Activated T-cell treated with anti-CD3 and anti-CD28 coated beads for 48 hours (primary cell): ENCODE results near the gene KIF3C.
A peak's percentile ranks its signal among the peaks of the same experiment; 100 is the strongest.
"Not testable (repeated sequence)": the region's sequence is repeated elsewhere in the genome, so short reads cannot be mapped to it uniquely, and the experiment has no call there.

Source experiments
- DNase-seq: peaks from one replicate; pipeline ENCODE4 v3.0.0-alpha.2; 2020; ENCODE audit warnings: low read depth

The KIF3C gene

DNA sequence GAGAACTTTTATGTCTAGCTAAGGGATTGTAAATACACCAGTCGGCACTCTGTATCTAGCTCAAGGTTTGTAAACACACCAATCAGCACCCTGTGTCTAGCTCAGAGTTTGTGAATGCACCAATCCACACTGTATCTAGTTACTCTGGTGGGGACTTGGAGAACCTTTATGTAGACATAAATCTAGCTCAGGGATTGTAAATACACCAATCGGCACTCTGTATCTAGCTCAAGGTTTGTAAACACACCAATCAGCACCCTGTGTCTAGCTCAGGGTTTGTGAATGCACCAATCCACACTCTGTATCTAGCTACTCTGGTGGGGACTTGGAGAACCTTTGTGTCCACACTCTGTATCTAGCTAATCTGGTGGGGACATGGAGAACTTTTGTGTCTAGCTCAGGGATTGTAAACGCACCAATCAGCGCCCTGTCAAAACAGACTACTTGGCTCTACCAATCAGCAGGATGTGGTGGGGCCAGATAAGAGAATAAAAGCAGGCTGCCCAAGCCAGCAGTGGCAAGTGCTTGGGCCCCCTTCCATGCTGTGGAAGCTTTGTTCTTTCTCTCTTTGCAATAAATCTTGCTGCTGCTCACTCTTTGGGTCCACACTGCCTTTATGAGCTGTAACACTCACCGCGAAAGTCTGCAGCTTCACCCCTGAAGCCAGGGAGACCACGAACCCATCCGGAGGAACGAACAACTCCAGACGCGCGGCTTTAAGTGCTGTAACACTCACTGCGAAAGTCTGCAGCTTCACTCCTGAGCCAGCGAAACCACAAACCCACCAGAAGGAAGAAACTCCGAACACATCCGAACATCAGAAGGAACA, 66.1 kb downstream of the KIF3C start:
- DNase-seq: peak; percentile 15

DNA sequence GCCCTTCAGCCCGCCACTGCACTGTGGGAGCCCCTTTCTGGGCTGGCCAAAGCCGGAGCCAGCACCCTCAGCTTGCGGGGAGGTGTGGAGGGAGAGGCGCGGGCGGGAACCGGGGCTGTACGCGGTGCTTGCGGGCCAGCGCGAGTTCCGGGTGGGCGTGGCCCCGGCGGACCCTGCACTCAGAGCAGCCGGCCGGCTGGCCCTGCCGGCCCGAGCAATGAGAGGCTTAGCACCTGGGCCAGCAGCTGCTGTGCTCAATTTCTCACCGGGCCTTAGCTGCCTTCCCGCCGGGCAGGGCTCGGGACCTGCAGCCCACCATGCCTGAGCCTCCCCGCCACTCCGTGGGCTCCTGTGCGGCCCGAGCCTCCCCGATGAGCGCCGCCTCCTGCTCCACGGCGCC, 66.9 kb downstream of the KIF3C start:
- DNase-seq: not testable (repeated sequence)

DNA sequence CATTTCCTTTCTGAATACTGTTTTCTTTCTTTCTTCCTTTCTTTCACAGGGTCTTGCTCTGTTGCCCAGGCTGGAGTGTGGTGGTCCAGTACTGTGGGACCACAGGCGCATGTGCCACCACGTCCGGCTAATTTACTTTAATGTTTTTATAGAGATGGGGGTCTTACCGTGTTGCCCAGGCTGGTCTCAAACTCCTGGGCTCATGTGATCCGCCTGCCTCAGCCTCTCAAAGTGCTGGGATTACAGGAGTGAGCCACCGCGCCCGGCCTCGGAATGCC, 68.7 kb downstream of the KIF3C start:
- DNase-seq: not testable (repeated sequence)

DNA sequence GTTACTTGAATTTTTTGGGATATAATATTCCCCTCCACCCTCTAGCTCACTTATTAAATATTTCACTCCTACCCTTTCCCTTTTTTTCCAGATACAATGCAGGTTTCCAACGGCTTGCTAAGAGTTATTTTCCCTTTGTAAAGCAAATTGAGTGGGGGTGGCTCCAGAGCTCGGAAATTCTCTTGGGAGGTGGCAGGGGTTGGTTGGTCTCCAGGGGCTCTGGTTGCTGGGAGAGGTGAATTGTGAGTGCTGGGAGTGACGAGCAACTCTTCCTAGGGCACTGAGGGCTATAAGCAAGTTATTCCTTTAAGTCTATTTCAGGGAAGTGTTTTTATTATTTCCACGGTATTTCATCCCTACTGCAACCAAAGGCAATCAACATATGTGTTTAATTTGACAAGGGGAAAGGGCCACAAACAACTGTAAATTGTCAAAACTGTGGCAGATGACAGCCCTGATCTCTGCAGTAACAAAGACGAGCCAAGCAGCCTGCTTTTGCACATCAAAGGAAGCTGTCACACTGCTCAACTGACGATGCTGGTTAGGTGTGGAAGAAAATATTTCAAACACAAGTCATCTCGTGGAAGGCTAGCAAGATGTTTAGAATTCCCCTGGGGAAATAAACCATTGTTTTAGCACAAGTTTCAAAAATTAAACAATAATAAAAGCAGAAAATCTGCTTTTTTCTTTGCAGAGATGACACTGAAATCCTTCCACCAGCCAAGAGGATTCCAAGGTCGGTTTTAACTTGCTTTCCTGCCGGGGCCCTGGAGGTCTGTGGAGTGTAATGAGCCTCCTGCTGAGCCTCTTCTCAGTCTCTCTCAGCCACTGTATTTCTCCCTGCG, 69.2 kb downstream of the KIF3C start:
- DNase-seq: no peak

DNA sequence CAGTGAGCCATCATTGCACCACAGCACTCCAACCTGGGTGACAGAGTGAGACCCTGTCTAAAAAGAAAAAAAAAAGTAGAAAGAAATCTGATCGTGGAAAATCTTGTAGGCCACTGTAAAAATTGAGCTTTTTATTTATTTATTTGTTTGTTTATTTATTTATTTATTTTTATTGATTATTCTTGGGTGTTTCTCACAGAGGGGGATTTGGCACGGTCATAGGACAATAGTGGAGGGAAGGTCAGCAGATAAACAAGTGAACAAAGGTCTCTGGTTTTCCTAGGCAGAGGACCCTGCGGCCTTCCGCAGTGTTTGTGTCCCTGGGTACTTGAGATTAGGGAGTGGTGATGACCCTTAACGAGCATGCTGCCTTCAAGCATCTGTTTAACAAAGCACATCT, 72.7 kb downstream of the KIF3C start:
- DNase-seq: not testable (repeated sequence)

DNA sequence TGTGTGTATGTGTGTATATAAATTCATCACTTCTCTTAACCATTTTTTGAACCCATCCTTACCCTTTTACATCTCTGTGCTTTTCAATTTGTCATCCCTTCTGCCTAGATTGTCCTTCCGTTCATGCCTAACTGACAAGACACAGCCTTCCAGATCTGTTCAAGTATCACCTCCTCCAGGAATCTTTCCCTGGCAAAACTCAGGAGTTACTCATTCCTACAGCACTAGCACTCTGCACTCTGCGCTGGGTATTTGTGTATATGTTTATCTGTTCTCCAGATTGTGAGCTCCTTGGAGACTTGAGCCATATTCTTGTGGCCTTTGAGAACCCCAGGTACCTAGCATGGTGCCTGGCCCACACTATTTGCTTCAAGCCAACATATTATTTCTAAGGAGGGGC, 77.2 kb downstream of the KIF3C start:
- no peak for DNase-seq

DNA sequence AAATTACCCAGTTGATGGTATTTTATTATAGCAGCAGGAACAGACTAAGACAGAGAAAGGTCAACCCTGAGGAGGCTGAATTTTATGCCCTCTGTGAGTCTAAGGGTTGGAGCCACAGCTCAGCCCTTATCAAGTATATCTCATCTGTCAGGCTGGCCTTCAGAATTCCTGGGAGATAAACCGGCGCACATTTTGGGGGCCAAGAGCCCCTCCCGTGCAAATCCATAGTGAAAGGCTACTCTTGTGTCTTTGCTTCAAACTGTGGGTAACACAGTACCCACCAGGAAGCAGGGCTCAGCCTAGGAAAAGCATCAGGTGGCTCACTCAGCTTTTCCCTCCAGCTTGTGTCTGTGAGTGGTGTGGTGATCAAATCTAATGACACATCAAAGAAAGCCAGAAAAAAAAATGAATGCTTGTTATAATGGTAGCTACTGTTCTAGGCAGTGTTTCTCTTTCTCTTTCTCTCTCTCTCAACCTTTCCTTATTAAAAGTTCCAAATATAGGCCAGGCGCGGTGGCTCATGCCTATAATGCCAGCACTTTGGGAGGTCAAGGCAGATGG, 79.0 kb downstream of the KIF3C start:
- no peak for DNase-seq

DNA sequence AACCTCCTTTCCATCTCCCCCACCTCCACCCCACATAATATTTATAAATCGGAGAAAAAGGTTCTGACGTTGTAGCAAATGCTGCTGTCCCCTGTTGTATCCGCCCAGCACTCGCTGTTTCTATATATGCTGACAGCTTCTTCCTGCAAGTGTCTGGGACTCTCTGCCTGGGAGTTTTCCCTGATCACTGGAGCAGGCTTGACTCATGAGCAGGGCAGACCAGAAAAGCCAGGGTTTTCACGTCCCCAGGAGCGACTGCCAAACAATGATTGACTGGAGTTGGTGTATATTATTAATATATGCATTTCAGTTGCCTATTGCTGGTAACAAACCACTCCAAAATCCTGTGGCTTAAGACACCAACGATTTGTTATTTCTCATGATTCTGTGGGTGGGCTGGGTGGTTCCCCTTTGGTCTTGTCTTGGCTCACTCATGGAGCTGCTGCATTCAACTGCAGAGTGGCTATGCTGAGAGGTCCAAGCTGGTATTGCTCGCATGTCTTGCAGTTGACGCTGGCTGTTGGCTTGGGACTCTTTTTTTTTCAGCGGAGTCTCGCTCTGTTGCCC, 82.8 kb downstream of the KIF3C start:
- DNase-seq: no peak

DNA sequence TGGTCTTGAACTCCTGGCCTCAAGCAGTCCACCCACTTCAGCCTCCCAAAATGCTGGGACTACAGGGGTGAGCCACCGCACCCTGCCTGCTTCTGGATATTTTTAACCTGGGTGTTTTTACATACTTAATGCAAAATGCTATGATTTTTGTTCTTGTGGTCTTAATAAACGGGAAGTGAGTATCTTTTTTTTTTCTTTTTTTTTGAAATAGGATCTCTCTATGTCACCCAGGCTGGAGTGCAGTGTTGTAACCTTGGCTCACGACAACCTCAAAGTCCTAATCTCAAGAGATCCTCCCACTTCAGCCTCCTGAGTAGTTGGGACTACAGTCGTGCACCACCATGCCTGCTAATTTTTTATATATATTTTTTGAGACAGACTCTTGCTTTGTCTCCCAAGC, 84.8 kb downstream of the KIF3C start:
- DNase-seq: no peak

DNA sequence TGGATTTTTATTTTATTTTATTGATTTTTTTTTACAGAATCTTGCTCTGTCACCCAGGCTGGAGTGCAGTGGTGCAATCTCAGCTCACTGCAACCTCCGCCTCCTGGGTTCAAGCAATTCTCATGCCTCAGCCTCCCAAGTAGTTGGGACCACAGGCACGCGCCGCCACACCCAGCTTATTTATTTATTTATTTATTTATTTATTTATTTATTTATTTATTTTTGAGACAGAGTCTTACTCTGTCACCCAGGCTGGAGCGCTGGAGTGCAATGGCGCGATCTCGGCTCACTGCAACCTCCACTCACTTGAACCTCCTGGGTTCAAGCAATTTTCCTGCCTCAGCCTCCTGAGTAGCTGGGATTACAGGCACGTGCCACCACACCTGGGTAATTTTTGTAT, 86.0 kb downstream of the KIF3C start:
- not testable (repeated sequence) for DNase-seq

DNA sequence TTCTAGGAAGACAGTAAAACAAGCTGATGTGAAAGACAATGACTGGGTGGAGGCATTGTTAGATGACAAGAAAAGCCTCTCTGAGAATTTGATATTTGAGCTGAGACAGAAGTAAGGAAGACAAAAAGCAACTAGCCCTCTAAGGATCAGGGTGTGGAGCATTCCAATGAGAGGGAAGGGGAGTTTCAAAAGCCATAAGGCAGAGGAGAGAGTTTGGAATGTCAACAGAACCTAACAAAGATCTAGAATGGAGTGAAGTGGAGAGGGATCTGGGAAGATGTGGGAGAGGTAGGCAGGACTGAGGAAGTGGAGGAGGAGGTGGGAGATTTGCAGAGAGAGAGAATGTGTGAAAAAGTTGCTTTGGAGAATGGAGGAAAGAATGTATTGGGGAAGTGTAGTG, 86.7 kb downstream of the KIF3C start:
- DNase-seq: no peak

DNA sequence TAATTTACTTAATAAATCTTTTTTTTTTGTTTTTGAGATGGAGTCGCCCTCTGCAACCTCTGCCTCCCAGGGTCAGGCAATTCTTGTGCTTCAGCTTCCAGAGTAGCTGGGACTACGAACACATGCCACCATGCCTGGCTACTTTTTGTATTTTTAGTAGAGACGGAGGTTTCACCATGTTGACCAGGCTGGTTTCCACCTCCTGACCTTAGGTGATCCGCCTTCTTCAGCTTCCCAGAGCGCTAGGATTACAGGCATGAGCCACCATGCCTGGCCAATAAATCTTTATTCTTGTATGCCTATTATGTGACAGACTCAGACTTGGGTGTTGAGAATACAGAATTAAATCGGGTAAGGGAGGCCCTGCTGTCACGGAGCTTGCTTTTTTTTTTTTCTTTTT, 87.3 kb downstream of the KIF3C start:
- DNase-seq: no peak

DNA sequence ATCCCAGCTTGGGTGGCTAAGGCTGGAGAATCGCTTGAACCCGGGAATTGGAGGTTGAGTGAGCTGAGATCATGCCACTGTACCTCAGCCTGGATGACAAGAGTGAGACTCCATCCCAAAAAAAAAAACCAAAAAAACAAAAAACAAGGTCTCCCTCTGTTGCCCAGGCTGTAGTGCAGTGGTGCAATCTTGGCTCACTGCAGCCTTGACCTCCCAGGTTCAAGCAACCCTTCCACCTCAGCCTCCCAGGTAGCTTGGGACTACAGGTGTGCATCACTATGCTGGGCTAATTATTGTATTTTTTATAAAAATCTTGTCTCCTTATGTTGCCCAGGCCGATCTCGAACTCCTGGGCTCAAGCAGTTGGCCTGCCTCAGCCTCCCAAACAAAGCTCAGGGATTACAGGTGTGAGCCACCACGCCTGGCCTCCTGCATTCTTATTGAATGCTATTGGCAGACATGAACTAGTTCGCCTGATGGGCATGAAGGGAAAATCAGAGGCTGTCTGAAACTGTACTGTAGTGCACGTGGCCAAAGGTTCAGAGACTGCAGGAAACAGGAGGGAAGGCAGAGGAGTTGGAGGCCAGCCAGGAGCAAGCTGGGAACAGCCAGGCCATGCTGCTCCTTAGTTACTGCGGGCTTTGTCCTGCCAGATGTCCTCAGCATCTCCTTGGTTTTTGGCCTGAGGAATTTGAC, 88.0 kb downstream of the KIF3C start:
- no peak for DNase-seq

DNA sequence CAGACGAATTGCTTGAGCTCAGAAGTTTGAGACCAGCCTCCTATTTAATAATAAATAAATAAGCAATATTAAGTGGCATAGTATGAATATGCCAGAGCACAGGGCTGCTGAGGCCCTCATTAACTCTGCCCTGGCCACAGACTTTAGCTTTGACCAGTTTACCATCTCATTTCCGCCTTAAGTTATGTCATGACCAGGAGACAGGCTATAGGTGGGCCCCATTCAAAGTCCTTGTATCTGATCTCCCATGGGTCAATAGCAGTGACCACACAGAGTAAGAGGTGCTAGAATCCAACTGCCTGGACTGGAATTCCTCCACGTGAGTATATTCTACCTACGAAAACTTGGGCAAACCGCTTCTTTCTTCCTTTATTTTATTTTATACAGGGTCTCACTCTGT, 90.6 kb downstream of the KIF3C start:
- no peak for DNase-seq

DNA sequence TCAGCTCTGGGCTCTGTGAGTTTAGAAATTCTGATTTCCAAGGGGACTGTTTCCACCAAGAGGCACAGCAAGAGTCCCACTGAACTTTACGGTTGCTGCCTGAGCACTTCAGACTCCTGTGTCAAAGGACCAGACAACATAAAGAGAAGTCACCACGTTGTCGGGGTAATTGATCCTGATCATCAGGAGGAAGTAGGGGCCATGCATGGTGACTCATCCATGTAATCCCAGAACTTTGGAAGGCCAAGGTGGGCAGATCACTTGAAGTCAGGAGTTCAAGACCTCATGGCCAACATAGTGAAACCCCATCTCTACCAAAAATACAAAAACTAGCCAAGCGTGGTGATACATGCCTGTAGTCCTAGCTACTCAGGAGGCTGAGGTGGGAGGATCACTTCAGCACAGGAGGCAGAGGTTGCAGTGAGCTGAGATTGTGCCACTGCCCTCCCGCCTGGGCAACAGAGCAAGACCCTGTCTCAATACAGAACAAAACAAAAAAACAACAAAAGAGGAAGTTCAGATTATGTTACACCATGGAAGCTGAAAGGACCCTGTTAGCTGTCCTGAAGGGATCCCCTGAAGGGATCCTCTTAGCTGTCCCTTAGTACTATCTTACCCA, 94.6 kb downstream of the KIF3C start:
- DNase-seq: no peak

DNA sequence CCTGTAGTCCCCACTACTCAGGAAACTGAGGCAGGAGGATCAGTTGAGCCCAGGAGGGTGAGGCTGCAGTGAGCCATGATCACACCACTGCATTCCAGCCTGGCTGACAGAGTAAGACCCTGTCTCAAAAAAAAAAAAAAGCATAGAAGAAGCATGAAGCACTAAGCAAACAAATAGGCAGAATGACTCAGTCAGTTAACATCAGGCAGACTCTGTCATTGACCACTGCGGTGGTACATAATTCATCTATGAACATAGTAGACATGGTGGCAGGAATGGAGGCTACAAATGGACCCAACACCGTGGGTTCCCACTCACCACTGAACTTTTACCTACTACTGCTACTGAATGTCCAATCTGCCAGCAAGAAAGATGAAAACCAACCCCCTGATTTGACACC, 96.4 kb downstream of the KIF3C start:
- no peak for DNase-seq

DNA sequence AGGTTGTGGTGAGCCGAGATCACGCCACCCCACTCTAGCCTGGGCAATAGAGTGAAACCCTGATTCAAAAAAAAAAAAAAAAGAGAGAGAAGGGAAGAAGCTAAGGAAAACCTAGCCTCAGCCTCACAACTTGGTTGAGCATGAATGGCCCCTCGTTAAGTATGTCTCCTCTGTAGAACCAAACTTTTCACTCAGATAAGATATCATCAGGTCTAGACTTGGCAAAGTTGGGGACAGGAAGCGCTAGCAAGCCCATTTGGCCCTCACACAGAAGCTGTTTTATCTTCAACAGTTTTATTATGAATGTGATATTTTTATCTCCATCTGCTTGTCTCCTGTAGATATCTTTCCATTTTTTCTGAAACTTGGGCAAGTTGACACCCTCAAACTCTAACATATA, 100.5 kb downstream of the KIF3C start:
- DNase-seq: no peak

DNA sequence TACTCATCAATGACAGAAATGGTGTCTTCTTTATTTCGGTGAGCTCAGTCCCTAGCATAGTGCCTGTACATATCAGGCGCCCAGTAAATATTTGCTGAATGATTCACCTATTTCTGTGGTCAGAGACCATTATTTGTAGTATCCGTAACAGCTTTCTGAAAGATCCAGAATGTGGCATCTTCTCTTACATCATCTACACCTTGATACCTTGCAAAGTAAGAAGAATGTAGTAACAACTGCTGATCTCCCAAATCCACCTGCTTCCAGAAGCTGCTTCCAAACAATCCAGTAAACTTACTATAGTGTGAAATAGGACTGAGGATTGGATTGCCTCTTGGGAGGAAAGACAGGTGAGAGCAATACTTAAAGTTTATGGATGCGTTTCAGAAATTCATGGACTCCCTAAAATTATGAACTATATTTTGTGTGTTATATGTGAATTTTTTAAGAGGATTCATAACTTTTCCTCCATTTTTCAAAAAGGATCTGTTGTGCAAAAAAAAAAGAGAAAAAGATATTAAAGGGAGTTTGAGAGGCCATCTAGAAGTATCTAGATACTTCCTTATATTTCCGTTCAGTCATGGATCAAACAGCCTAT, 103.1 kb downstream of the KIF3C start:
- DNase-seq: no peak

DNA sequence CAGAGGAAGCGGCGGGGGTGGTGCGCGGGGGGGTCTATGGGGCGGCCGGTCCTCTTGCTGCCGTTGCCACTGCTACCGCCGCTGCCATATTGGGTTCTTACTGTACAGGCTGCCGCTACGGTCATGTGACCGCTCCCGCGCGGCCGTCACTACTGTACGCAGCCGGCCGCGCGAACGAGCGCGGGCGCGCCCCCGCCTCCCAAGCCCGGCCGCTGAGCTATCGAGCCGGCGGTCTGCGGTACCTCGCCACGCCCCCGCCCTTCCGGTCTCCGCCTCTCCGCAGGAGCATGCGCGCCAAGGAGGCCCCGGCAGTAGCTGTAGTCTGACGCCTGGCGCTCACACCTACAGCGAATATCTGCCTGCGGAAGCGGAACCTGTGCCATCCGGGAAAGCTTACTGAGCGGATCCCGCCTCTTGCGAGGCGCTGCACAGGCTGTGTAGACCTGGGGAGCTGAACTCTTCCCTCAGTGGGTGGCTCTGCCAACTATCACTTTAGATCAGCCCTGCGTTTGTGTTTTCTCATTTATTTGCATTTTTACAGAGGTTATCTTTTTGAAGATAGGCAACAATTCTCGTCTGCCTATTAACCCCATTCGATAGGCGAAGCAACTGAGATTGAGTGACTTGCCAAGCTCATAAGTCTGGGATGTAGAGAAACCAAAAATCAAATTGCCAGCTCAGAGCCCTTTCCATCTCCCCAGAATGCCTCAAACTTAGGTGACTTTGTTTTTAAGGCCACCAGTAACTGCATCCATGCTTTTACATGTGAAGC, 103.8 kb downstream of the KIF3C start, which contains the start of gene ASXL2:
Gene ASXL2, minus strand, starts transcription at position 127 of the 772 bp plus-strand sequence. CDS start 265 bp downstream, outside the sequence.
- peak; percentile 98 for DNase-seq
